ENCODE data around the gene SSBP2. TPM values are rescaled to one million over a fixed set of nuclear protein-coding genes. Genes with fewer than 3 reads are reported as not detected.

SSBP2 gene
- total and polyA plus RNA-seq, 7 donors = 9.9 to 89.2 (median 68.7) TPM

GRCh38 chr5:81779125-81779915, 28.4 kb upstream of the SSBP2 start:
- Histone ChIP-seq H3K27ac (peak overlapping the region; percentile 73 to 82 (median 80)), H3K27me3 (no peaks in the 10 kb centered on the region), H3K4me3 (peak overlapping the region in 3 of 4 donors; percentile 15 to 33 (median 30)), H3K4me1 (peaks cover 0 to 29% (median 18%) of the 10 kb centered on the region in 4 donors), H3K36me3 (no peaks in the 10 kb centered on the region), H3K9me3 (no peaks in the 10 kb centered on the region)
- intact Hi-C loops (cut with DNase I) = no loop called here
- peak; percentile 87 for DNase-seq
- 2 to 3% methylated on average over 5 of the region's 5 CpGs for WGBS, 2 donors
- peak in 1 of 4 donors; percentile 5 for TF ChIP-seq POLR2AphosphoS5 (IDR thresholded peaks at IDR 0.05)
- no peak for TF ChIP-seq EP300 (IDR thresholded peaks at IDR 0.05)

GRCh38 chr5:81778642-81779041, 27.7 kb upstream of the SSBP2 start:
- no peak for DNase-seq
- peak in 3 of 4 donors; percentile 4 to 12 (median 6) for TF ChIP-seq POLR2AphosphoS5 (IDR thresholded peaks at IDR 0.05)
- TF ChIP-seq EP300 (IDR thresholded peaks at IDR 0.05) = no peak
- 47 to 77% methylated on average over 3 of the region's 3 CpGs for WGBS, 2 donors
- H3K4me3 ChIP-seq = peak overlapping the region in 3 of 4 donors; percentile 15 to 33 (median 30)
- intact Hi-C loops (cut with DNase I) = no loop called here
- H3K27ac ChIP-seq = peak overlapping the region; percentile 73 to 82 (median 80)
- H3K9me3 ChIP-seq = no peaks in the 10 kb centered on the region
- peaks cover 0 to 24% (median 18%) of the 10 kb centered on the region in 4 donors for H3K4me1 ChIP-seq
- no peaks in the 10 kb centered on the region for H3K27me3 ChIP-seq
- H3K36me3 ChIP-seq = no peaks in the 10 kb centered on the region

DNA sequence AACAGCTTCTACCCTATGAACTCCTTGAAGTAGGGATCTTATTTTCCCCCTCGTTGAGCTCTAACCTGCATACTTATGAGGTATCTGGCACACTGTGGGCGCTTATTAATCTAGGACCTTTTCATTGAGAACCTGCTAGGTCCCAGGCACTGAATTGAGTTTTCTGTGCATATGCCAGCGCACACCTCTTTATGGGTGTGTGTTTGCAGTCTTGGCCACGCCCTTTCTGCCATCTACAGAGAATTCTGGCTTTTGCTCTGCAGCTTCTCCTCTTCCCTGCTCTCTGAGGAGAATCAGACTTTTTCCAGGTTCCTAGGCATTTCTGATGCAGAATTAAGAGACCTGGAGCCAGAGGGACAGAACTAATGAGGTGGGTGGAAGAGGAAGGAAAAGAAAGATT, 25.4 kb upstream of the SSBP2 start:
- Histone ChIP-seq H3K4me1 (peaks cover 0 to 22% (median 18%) of the 10 kb centered on the region in 4 donors), H3K36me3 (no peaks in the 10 kb centered on the region), H3K27ac (no peak overlapping the region), H3K27me3 (no peaks in the 10 kb centered on the region), H3K9me3 (no peaks in the 10 kb centered on the region), H3K4me3 (no peak overlapping the region)
- no peak for TF ChIP-seq POLR2AphosphoS5 (IDR thresholded peaks at IDR 0.05)
- TF ChIP-seq, protein P1, sequence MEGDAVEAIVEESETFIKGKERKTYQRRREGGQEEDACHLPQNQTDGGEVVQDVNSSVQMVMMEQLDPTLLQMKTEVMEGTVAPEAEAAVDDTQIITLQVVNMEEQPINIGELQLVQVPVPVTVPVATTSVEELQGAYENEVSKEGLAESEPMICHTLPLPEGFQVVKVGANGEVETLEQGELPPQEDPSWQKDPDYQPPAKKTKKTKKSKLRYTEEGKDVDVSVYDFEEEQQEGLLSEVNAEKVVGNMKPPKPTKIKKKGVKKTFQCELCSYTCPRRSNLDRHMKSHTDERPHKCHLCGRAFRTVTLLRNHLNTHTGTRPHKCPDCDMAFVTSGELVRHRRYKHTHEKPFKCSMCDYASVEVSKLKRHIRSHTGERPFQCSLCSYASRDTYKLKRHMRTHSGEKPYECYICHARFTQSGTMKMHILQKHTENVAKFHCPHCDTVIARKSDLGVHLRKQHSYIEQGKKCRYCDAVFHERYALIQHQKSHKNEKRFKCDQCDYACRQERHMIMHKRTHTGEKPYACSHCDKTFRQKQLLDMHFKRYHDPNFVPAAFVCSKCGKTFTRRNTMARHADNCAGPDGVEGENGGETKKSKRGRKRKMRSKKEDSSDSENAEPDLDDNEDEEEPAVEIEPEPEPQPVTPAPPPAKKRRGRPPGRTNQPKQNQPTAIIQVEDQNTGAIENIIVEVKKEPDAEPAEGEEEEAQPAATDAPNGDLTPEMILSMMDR (IDR thresholded peaks at IDR 0.05) = no peak
- TF ChIP-seq EP300 (IDR thresholded peaks at IDR 0.05) = no peak
- no peak for TF ChIP-seq POLR2A (IDR thresholded peaks at IDR 0.05)
- intact Hi-C loops (cut with DNase I) = loop anchor here (2.0 kb wide), 1 partner anchor 15 kb away; no protein-coding TSS in a partner anchor
- no peak for DNase-seq
- 25 to 77% methylated on average over 4 of the region's 4 CpGs for WGBS, 2 donors

DNA sequence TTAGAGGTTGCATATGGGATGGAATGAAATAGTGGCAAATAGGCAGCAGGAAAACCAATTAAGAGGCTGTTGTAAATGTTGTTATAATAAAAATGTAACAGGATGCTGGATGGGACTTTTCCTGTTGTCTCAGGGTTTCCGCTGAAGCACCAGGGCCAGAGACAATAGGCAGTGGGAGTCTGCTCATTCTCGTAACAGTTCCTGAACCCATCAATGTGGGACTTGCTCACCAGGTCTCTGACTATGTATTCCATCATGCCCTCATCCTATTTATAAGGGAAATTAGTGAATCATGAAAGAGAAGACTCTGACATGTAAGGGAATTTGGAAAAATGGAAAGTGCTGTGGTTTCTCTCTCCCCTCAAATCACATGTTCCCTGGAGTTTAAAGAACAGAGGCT, 23.5 kb upstream of the SSBP2 start:
- intact Hi-C loops (cut with DNase I) = no loop called here
- Histone ChIP-seq H3K4me1 (peaks cover 0 to 16% (median 10%) of the 10 kb centered on the region in 4 donors), H3K36me3 (no peaks in the 10 kb centered on the region), H3K9me3 (no peaks in the 10 kb centered on the region), H3K27ac (peak overlapping the region in 2 of 4 donors; percentile 24 to 41), H3K4me3 (no peak overlapping the region), H3K27me3 (no peaks in the 10 kb centered on the region)
- 94 to 97% methylated on average over 2 of the region's 2 CpGs for WGBS, 2 donors
- no peak for DNase-seq
- TF ChIP-seq POLR2AphosphoS5 (IDR thresholded peaks at IDR 0.05) = no peak
- no peak for TF ChIP-seq EP300 (IDR thresholded peaks at IDR 0.05)
- TF ChIP-seq, protein P1 (IDR thresholded peaks at IDR 0.05) = no peak
- TF ChIP-seq POLR2A (IDR thresholded peaks at IDR 0.05) = no peak

- Histone ChIP-seq H3K9me3 (no peaks in the 10 kb centered on the region), H3K27ac (peak overlapping the region; percentile 7 to 41 (median 28)), H3K4me1 (peaks cover 0 to 10% (median 6%) of the 10 kb centered on the region in 4 donors), H3K27me3 (no peaks in the 10 kb centered on the region), H3K4me3 (no peak overlapping the region), H3K36me3 (no peaks in the 10 kb centered on the region)
- 75 to 90% methylated on average over 7 of the region's 7 CpGs for WGBS, 2 donors
- intact Hi-C loops (cut with DNase I) = no loop called here
- no peak for DNase-seq
- TF ChIP-seq POLR2AphosphoS5 (IDR thresholded peaks at IDR 0.05) = no peak
Observed at GRCh38 chr5:81773574-81773973, 22.7 kb upstream of the SSBP2 start.

GRCh38 chr5:81773161-81773560, 22.3 kb upstream of the SSBP2 start:
- H3K4me3 ChIP-seq = no peak overlapping the region
- H3K27ac ChIP-seq = peak overlapping the region; percentile 7 to 41 (median 28)
- H3K36me3 ChIP-seq = no peaks in the 10 kb centered on the region
- DNase-seq = no peak
- 98% methylated on average over 3 of the region's 3 CpGs for WGBS, 2 donors
- H3K27me3 ChIP-seq = no peaks in the 10 kb centered on the region
- intact Hi-C loops (cut with DNase I) = no loop called here
- no peaks in the 10 kb centered on the region for H3K9me3 ChIP-seq
- TF ChIP-seq EP300 (IDR thresholded peaks at IDR 0.05) (no peak), POLR2AphosphoS5 (IDR thresholded peaks at IDR 0.05) (no peak), POLR2A (IDR thresholded peaks at IDR 0.05) (no peak)
- TF ChIP-seq, protein P1 (IDR thresholded peaks at IDR 0.05) = no peak
- H3K4me1 ChIP-seq = peaks cover 0 to 6% (median 2%) of the 10 kb centered on the region in 4 donors
